ENCODE results near the gene MAGI2.
"Not testable (repeated sequence)": the region's sequence is repeated elsewhere in the genome, so short reads cannot be mapped to it uniquely, and the experiment has no call there.

MAGI2 gene

GRCh38 chr7:78521961-78522360 lies 931.5 kb downstream of the MAGI2 start:
- DNase-seq: no peak

- no peak for DNase-seq
Observed at GRCh38 chr7:78516450-78516849, 937.0 kb downstream of the MAGI2 start.

- DNase-seq: no peak
Observed at GRCh38 chr7:78514634-78515033, 938.8 kb downstream of the MAGI2 start.

- peak; percentile 64 for DNase-seq
Observed at GRCh38 chr7:78510580-78511188, 942.8 kb downstream of the MAGI2 start.

GRCh38 chr7:78503301-78503700 lies 950.2 kb downstream of the MAGI2 start:
- not testable (repeated sequence) for DNase-seq

- DNase-seq: no peak
Observed at GRCh38 chr7:78501064-78501463, 952.4 kb downstream of the MAGI2 start.

- DNase-seq: no peak
Observed at GRCh38 chr7:78499971-78500370, 953.5 kb downstream of the MAGI2 start.

- no peak for DNase-seq
Observed at GRCh38 chr7:78499283-78499682, 954.2 kb downstream of the MAGI2 start.

GRCh38 chr7:78497728-78498427 lies 955.6 kb downstream of the MAGI2 start:
- DNase-seq: no peak

GRCh38 chr7:78496096-78496630 lies 957.3 kb downstream of the MAGI2 start:
- no peak for DNase-seq

GRCh38 chr7:78493401-78493800 lies 960.1 kb downstream of the MAGI2 start:
- DNase-seq: no peak

- DNase-seq: no peak
Observed at GRCh38 chr7:78492146-78492545, 961.3 kb downstream of the MAGI2 start.

- no peak for DNase-seq
Observed at GRCh38 chr7:78490524-78490923, 962.9 kb downstream of the MAGI2 start.

GRCh38 chr7:78489476-78490240 lies 963.8 kb downstream of the MAGI2 start:
- DNase-seq: no peak

- no peak for DNase-seq
Observed at GRCh38 chr7:78487464-78487863, 966.0 kb downstream of the MAGI2 start.

- no peak for DNase-seq
Observed at GRCh38 chr7:78479348-78479747, 974.1 kb downstream of the MAGI2 start.

GRCh38 chr7:78476851-78477405 lies 976.5 kb downstream of the MAGI2 start:
- no peak for DNase-seq

GRCh38 chr7:78473571-78474301 lies 979.7 kb downstream of the MAGI2 start:
- no peak for DNase-seq

- no peak for DNase-seq
Observed at GRCh38 chr7:78473021-78473420, 980.4 kb downstream of the MAGI2 start.

GRCh38 chr7:78472519-78472918 lies 980.9 kb downstream of the MAGI2 start:
- no peak for DNase-seq

GRCh38 chr7:78465894-78466293 lies 987.6 kb downstream of the MAGI2 start:
- DNase-seq: no peak

GRCh38 chr7:78463039-78463438 lies 990.4 kb downstream of the MAGI2 start:
- DNase-seq: no peak

GRCh38 chr7:78450706-78451105 lies 1002.8 kb downstream of the MAGI2 start:
- no peak for DNase-seq
